Measurements from ENCODE around the gene DLG2.
"Not testable (repeated sequence)": the region's sequence is repeated elsewhere in the genome, so short reads cannot be mapped to it uniquely, and the experiment has no call there.

Gene DLG2

GRCh38 chr11:84901991-84902390, 725.2 kb downstream of the DLG2 start:
- DNase-seq (ENCODE audit: low read depth): no peak

- DNase-seq (ENCODE audit: low read depth): no peak
These were observed 727.4 kb downstream of the DLG2 start for GRCh38 chr11:84899740-84900139.

- no peak for DNase-seq (ENCODE audit: low read depth)
These were observed 728.0 kb downstream of the DLG2 start for GRCh38 chr11:84899134-84899533.

- DNase-seq (ENCODE audit: low read depth): no peak
These were observed 732.5 kb downstream of the DLG2 start for GRCh38 chr11:84894666-84895065.

- no peak for DNase-seq (ENCODE audit: low read depth)
These were observed 736.5 kb downstream of the DLG2 start for GRCh38 chr11:84890676-84891075.

GRCh38 chr11:84889556-84889955, 737.6 kb downstream of the DLG2 start:
- DNase-seq (ENCODE audit: low read depth): no peak

GRCh38 chr11:84887055-84887629, 740.0 kb downstream of the DLG2 start:
- DNase-seq (ENCODE audit: low read depth): no peak

- DNase-seq (ENCODE audit: low read depth): no peak
These were observed 740.8 kb downstream of the DLG2 start for GRCh38 chr11:84886344-84886743.

- DNase-seq (ENCODE audit: low read depth): no peak
These were observed 742.3 kb downstream of the DLG2 start for GRCh38 chr11:84884836-84885235.

- DNase-seq (ENCODE audit: low read depth): no peak
These were observed 745.1 kb downstream of the DLG2 start for GRCh38 chr11:84882056-84882455.

- DNase-seq (ENCODE audit: low read depth): no peak
These were observed 756.0 kb downstream of the DLG2 start for GRCh38 chr11:84871116-84871515.

- DNase-seq (ENCODE audit: low read depth): no peak
These were observed 756.7 kb downstream of the DLG2 start for GRCh38 chr11:84870486-84870885.

- no peak for DNase-seq (ENCODE audit: low read depth)
These were observed 760.2 kb downstream of the DLG2 start for GRCh38 chr11:84866922-84867321.

GRCh38 chr11:84865791-84866535, 761.2 kb downstream of the DLG2 start:
- DNase-seq (ENCODE audit: low read depth): no peak

- no peak for DNase-seq (ENCODE audit: low read depth)
These were observed 761.9 kb downstream of the DLG2 start for GRCh38 chr11:84865257-84865656.

- no peak for DNase-seq (ENCODE audit: low read depth)
These were observed 769.4 kb downstream of the DLG2 start for GRCh38 chr11:84857746-84858145.

GRCh38 chr11:84855508-84856245, 771.5 kb downstream of the DLG2 start:
- DNase-seq (ENCODE audit: low read depth): no peak

- DNase-seq (ENCODE audit: low read depth): no peak
These were observed 772.7 kb downstream of the DLG2 start for GRCh38 chr11:84854498-84854880.

- no peak for DNase-seq (ENCODE audit: low read depth)
These were observed 773.2 kb downstream of the DLG2 start for GRCh38 chr11:84853841-84854497.

GRCh38 chr11:84847842-84848241, 779.3 kb downstream of the DLG2 start:
- no peak for DNase-seq (ENCODE audit: low read depth)

GRCh38 chr11:84840201-84840600, 786.9 kb downstream of the DLG2 start:
- DNase-seq (ENCODE audit: low read depth): not testable (repeated sequence)

- DNase-seq (ENCODE audit: low read depth): no peak
These were observed 789.6 kb downstream of the DLG2 start for GRCh38 chr11:84837402-84838069.

All from activated T-cell treated with anti-CD3 and anti-CD28 coated beads for 24 hours (primary cell).